SH-SY5Y (cell line): ENCODE results near the gene PHKB.

Experiments
- GATA2 ChIP-seq: IDR thresholded peaks from 2 replicates; pipeline ENCODE4 v1.6.1; 2011; ENCODE audit warnings: mild to moderate bottlenecking, low read depth, low read length
- GATA3 ChIP-seq: IDR thresholded peaks from 2 replicates; pipeline ENCODE4 v1.6.1; 2011; ENCODE audit warnings: low read depth, mild to moderate bottlenecking, low read length, moderate library complexity

PHKB gene

GRCh38 chr16:47646914-47647313, 185.8 kb downstream of the PHKB start:
- TF ChIP-seq GATA2 (no peak), GATA3 (no peak)

DNA sequence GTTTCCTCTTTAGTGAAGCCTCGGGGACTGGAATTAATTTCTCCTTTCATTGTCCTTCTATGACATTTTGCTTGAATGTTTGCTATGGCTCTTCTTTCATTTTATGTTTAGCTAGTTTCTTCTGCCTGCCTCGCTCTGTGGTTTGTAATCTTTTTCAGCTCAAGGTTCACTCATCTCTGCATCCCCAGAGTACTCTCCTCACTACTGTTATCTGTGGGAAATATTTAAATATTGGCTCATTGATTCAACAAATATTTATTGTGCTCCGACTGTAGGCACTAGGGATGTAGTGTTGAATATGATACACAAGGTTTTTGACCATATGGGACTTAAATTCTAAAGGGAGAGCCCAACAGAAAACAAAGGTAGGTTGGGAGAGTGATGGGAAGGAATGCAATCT, 195.9 kb downstream of the PHKB start:
- TF ChIP-seq GATA2 (no peak), GATA3 (no peak)

- TF ChIP-seq GATA3 (no peak), GATA2 (no peak)
These were observed 196.8 kb downstream of the PHKB start for GRCh38 chr16:47657977-47658376.

- TF ChIP-seq GATA3 (no peak), GATA2 (no peak)
These were observed 199.4 kb downstream of the PHKB start for GRCh38 chr16:47660540-47660939.

DNA sequence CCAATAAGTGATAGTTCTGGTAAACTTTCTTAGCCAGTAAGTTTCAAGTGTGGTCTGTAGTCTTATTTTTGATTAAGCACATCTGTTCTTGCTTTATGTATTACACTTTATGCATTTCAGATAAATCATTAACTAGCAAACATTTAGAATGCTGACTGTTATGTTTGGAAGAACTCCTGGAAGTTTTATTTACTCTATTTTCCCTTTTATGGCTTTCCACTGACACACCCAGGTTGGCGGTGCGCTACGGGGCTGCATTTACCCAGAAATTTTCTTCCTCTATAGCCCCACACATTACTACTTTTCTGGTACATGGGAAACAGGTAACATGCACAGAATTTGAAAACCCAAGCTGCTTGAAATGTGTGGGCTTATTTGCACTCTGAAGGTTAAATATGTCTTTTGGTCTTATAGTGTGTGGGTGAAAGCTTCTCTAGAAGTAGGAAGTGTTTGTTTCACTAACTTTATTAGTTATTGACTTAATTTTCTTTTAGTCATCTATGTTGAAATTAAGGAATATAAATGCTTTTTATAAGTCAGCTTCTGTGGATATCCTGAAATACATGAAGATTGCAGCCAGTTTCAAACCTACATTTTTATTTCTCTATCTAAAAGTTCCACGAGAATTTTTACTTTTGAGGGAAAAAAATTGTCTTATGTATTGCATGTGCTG, 203.7 kb downstream of the PHKB start:
- TF ChIP-seq GATA3 (no peak), GATA2 (no peak)

GRCh38 chr16:47666434-47666833, 205.3 kb downstream of the PHKB start:
- TF ChIP-seq GATA3: no peak

GRCh38 chr16:47667956-47668355, 206.8 kb downstream of the PHKB start:
- no peak for TF ChIP-seq GATA3
- no peak for TF ChIP-seq GATA2

- TF ChIP-seq GATA3: no peak
- TF ChIP-seq GATA2: no peak
These were observed 211.3 kb downstream of the PHKB start for GRCh38 chr16:47672475-47672874.

GRCh38 chr16:47676635-47677177, 215.6 kb downstream of the PHKB start:
- TF ChIP-seq GATA3 (peak; percentile 50), GATA2 (peak; percentile 66; the same call in 1 of the 2 replicates)

DNA sequence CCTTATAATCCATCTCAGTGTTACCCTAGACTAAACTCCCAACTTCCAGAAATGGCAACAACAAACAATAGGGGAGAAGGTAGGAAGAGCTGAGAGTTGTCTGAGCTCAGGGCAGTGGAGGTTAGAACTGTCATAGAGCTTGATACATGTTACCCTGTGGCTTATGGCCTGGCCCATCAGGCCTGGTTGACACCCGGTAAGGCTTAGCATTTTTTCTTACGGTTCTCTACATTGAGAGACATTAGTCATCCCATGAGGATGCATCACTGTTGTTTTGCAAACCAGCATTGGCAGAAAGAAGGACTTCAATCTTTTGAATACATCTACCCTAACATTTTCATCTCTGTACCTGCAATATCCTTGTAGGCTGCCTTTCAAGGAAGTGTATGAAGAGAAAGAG, 226.6 kb downstream of the PHKB start:
- no peak for TF ChIP-seq GATA2
- TF ChIP-seq GATA3: no peak

DNA sequence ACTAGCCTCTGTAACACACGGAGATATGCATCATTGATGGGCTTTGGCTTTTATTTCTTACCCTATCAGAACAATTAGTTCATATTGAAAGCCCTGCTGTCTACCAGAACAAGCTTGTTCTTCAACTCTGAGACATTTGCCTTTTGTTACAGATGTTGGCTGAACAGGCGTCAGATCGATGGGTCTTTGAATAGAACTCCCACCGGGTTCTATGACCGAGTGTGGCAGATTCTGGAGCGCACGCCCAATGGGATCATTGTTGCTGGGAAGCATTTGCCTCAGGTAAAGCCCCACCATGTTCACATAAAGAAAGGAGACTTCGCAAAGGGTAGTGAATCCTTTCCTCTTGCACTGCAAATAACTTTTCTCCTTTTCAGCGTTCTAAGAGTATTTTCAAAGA, 232.1 kb downstream of the PHKB start:
- TF ChIP-seq GATA2 (no peak), GATA3 (no peak)

DNA sequence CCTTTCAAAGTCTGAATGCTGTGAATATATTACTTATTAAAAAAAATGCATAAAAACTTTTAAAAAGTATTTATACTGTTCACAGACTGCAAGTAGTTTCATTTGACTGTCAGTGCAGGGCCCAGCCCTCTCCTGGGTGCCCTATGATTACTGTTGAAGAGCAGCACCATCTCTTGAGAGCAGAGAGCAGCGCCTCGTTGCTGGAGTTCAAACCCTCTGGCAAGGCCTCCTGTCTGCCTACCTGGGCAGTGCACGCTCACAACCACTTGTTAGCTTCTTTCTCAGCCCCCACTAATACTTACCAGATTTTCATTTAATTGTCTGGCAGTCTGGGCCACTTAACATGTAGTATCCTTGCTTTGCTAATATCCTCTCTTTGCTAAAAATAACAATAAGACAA, 233.4 kb downstream of the PHKB start:
- TF ChIP-seq GATA3 (no peak), GATA2 (no peak)

DNA sequence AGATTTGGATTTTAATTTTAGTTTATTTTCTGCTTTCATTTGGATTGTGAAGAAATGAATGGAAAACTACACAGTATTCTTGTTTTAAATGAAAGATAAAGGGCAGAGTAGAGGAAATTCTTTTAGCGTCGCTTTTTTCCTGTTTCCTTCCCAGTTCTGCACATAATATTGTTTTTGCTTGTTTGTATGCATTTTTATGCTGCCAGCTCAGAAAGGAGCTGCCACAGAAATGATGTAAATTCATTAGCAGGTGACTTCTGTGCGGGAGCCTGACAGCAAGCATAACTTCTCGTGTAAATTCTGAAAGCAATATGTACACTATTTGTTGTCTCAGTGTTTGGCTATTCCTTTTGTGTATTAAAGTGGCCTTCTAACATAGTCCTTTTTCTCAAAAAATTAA, 234.6 kb downstream of the PHKB start:
- TF ChIP-seq GATA3: no peak
- TF ChIP-seq GATA2: no peak

DNA sequence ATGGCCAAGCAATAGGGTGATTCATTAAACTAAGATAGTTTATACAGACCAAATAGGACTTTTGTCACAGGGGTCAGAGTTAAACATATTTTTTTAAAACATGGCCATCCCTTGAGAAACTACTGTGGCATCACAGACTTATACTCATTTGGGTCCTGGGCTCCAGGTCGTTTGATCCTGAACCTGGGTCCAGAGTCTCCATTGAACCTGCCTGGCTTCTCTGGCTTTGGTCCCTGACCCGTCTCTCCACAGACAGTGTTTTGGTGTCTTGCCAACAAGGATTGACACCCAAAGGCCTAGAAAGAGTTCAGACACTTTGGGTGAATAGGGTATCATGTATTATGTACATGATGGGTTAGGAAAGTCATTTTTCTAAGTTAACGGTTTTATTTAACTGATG, 236.7 kb downstream of the PHKB start:
- TF ChIP-seq GATA2: no peak
- no peak for TF ChIP-seq GATA3

DNA sequence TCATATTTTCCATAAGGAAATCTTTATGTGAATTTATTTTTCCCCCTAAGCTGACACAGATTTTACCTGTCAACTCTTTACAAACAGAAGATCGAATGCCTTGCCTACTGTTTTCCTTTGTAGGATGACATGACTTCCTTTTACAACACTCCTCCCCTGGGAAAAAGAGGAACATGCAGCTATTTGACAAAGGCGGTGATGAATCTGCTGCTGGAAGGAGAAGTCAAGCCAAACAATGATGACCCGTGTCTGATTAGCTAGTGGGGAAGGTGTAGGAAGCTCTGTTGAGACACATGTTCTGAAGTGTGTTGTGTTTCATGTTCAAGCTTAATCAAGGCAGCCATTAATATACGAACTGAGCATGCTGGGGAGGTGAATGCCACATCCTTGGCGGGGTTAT, 238.0 kb downstream of the PHKB start:
- TF ChIP-seq GATA2: no peak
- no peak for TF ChIP-seq GATA3
